Karpas-422 (cell line): ENCODE data around the gene MAP3K20. TPM values are rescaled to one million over a fixed set of nuclear protein-coding genes. Genes with fewer than 3 reads are reported as not detected.
A peak's percentile ranks its signal among the peaks of the same experiment; 100 is the strongest.
"Not testable (repeated sequence)": the region's sequence is repeated elsewhere in the genome, so short reads cannot be mapped to it uniquely, and the experiment has no call there.

ENCODE experiments used
- DNase-seq: peaks from one replicate; pipeline ENCODE4 v3.0.0-alpha.2; 2015
- H2AFZ ChIP-seq: fragments of 200-600 bp; sonication (generic); 2 replicates; pipeline ENCODE4 v1.6.1; 2014; ENCODE audit warnings: antibody characterized with exemption, low read length, mixed read lengths
- H3K27ac ChIP-seq: fragments of 200-600 bp; sonication (generic); 2 replicates; pipeline ENCODE4 v1.5.1; 2014; ENCODE audit warnings: mild to moderate bottlenecking, low read length, moderate library complexity
- H3K27me3 ChIP-seq: fragments of 200-600 bp; sonication (generic); 2 replicates; pipeline ENCODE4 v1.6.1; 2014; ENCODE audit warnings: low read length, mixed read lengths
- H3K36me3 ChIP-seq: fragments of 200-600 bp; sonication (generic); 2 replicates; pipeline ENCODE4 v1.6.1; 2014; ENCODE audit warnings: low read length, mixed read lengths; ENCODE audit not compliant: insufficient read depth
- H3K4me1 ChIP-seq: fragments of 200-600 bp; sonication (generic); 2 replicates; pipeline ENCODE4 v1.6.1; 2014; ENCODE audit warnings: mild to moderate bottlenecking, low read length, mixed read lengths
- H3K4me2 ChIP-seq: fragments of 200-600 bp; sonication (generic); 2 replicates; pipeline ENCODE4 v1.6.1; 2014; ENCODE audit warnings: low read length, low read depth, mild to moderate bottlenecking; ENCODE audit not compliant: poor library complexity, severe bottlenecking
- H3K4me3 ChIP-seq: fragments of 200-600 bp; sonication (generic); 2 replicates; pipeline ENCODE4 v1.5.1; 2014; ENCODE audit warnings: mild to moderate bottlenecking, antibody characterized with exemption, low read length, mixed read lengths
- H3K79me2 ChIP-seq: fragments of 200-600 bp; sonication (generic); 2 replicates; pipeline ENCODE4 v1.6.1; 2014; ENCODE audit warnings: mild to moderate bottlenecking, low read length, mixed read lengths
- H3K9ac ChIP-seq: fragments of 200-600 bp; sonication (generic); 2 replicates; pipeline ENCODE4 v1.6.0; 2014; ENCODE audit warnings: low read length
- H3K9me2 ChIP-seq: fragments of 200-600 bp; sonication (generic), shearing (Covaris generic); replicated peaks from 2 replicates; pipeline ENCODE4 v1.6.0; 2014; ENCODE audit warnings: mild to moderate bottlenecking, low read length, moderate library complexity; ENCODE audit not compliant: insufficient read depth
- H3K9me3 ChIP-seq: fragments of 300-700, 200-600 bp; sonication (generic); 2 replicates; pipeline ENCODE4 v1.6.1; 2014; ENCODE audit warnings: low read length, mixed read lengths
- H4K20me1 ChIP-seq: fragments of 200-600 bp; sonication (generic); 2 replicates; pipeline ENCODE4 v1.6.1; 2014; ENCODE audit warnings: mild to moderate bottlenecking, antibody characterized with exemption, low read length, low read depth; ENCODE audit not compliant: insufficient read depth
- total RNA-seq: library from RNA; depleted of rRNA; stranded (reverse); fragments of >200 nt; shearing (Covaris generic); gene quantifications from 2 replicates; pipeline ENCODE4 v1.2.3, GENCODE V29; 2014; ENCODE audit warnings: low replicate concordance

Gene MAP3K20
- total RNA-seq, 1 experiment from 2014 or later: 0.34 TPM

GRCh38 chr2:173281898-173282297 is 206.3 kb downstream of the MAP3K20 start:
- not testable (repeated sequence) for H3K4me3 ChIP-seq, H3K36me3 ChIP-seq, H3K9me3 ChIP-seq, H3K9me2 ChIP-seq, H3K4me1 ChIP-seq, H3K4me2 ChIP-seq, H2AFZ ChIP-seq, H4K20me1 ChIP-seq, DNase-seq, H3K79me2 ChIP-seq, H3K9ac ChIP-seq, H3K27me3 ChIP-seq, H3K27ac ChIP-seq

- peaks cover 3% of the 10 kb centered on the region; the same call in 1 of the 2 replicates for H3K4me1 ChIP-seq
- no peak overlapping the region for H3K4me3 ChIP-seq
- no peaks in the 10 kb centered on the region for H3K79me2 ChIP-seq
- H3K9me3 ChIP-seq: no peaks in the 10 kb centered on the region
- no peaks in the 10 kb centered on the region for H4K20me1 ChIP-seq
- H3K27me3 ChIP-seq: no peaks in the 10 kb centered on the region
- H3K27ac ChIP-seq: no peak overlapping the region
- no peaks in the 10 kb centered on the region for H3K36me3 ChIP-seq
- H3K9me2 ChIP-seq: no peaks in the 10 kb centered on the region
- no peak overlapping the region for H2AFZ ChIP-seq
- no peak overlapping the region for H3K4me2 ChIP-seq
- H3K9ac ChIP-seq: no peak overlapping the region
- DNase-seq: no peak
Measured at GRCh38 chr2:173282795-173283545, 207.3 kb downstream of the MAP3K20 start.

- no peaks in the 10 kb centered on the region for H3K36me3 ChIP-seq
- DNase-seq: peak; percentile 63
- no peaks in the 10 kb centered on the region for H3K9me3 ChIP-seq
Measured at GRCh38 chr2:173286153-173286809, 210.6 kb downstream of the MAP3K20 start.

GRCh38 chr2:173287594-173287993 is 211.9 kb downstream of the MAP3K20 start:
- H3K27me3 ChIP-seq: no peaks in the 10 kb centered on the region
- DNase-seq: no peak
- no peaks in the 10 kb centered on the region for H4K20me1 ChIP-seq
- no peaks in the 10 kb centered on the region for H3K9me2 ChIP-seq
- H3K36me3 ChIP-seq: no peaks in the 10 kb centered on the region
- no peak overlapping the region for H3K9ac ChIP-seq
- no peaks in the 10 kb centered on the region for H3K79me2 ChIP-seq
- no peak overlapping the region for H3K4me2 ChIP-seq
- H2AFZ ChIP-seq: no peak overlapping the region
- no peak overlapping the region for H3K27ac ChIP-seq
- H3K4me3 ChIP-seq: no peak overlapping the region
- H3K4me1 ChIP-seq: peaks cover 3% of the 10 kb centered on the region; the same call in 1 of the 2 replicates
- no peaks in the 10 kb centered on the region for H3K9me3 ChIP-seq

More at GRCh38 chr2:173286153-173286809, 210.6 kb downstream of the MAP3K20 start:
- peak overlapping the region; percentile 67 for H2AFZ ChIP-seq
- H3K4me3 ChIP-seq: no peak overlapping the region
- peak overlapping the region; percentile 11 for H3K4me2 ChIP-seq
- H3K79me2 ChIP-seq: no peaks in the 10 kb centered on the region
- H4K20me1 ChIP-seq: no peaks in the 10 kb centered on the region
- H3K9me2 ChIP-seq: no peaks in the 10 kb centered on the region
- no peak overlapping the region for H3K9ac ChIP-seq
- H3K27me3 ChIP-seq: no peaks in the 10 kb centered on the region
- peaks cover 3% of the 10 kb centered on the region; the same call in 1 of the 2 replicates for H3K4me1 ChIP-seq
- H3K27ac ChIP-seq: no peak overlapping the region

GRCh38 chr2:173288561-173288960 is 212.9 kb downstream of the MAP3K20 start:
- Histone ChIP-seq H3K9me3 (no peaks in the 10 kb centered on the region), H3K9me2 (no peaks in the 10 kb centered on the region), H3K9ac (no peak overlapping the region), H3K27me3 (no peaks in the 10 kb centered on the region), H3K4me3 (no peak overlapping the region), H4K20me1 (no peaks in the 10 kb centered on the region), H2AFZ (no peak overlapping the region), H3K4me1 (peaks cover 3% of the 10 kb centered on the region; the same call in 1 of the 2 replicates), H3K79me2 (no peaks in the 10 kb centered on the region), H3K36me3 (no peaks in the 10 kb centered on the region), H3K4me2 (no peak overlapping the region), H3K27ac (no peak overlapping the region)
- no peak for DNase-seq

DNA sequence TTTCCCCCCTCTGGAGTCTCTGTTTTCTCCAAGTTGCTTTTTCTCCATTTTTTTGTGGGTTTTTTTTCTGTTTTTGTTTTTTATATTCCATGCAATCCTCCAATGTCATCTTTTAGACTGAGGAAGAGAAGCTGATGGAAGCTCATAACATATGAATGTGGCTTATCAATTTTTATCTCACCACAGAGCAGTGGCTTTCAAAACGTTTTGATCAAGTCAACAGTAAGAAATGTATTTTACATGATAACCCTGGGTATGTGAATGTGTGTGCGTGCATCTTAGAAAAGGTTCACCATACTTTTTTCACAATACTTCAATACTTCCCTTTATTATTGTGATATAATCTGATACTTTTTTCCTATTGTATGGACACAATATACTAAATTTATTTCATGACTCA is 214.4 kb downstream of the MAP3K20 start:
- peaks cover 3% of the 10 kb centered on the region; the same call in 1 of the 2 replicates for H3K4me1 ChIP-seq
- no peaks in the 10 kb centered on the region for H3K27me3 ChIP-seq
- no peaks in the 10 kb centered on the region for H3K79me2 ChIP-seq
- H3K4me2 ChIP-seq: no peak overlapping the region
- no peak overlapping the region for H3K27ac ChIP-seq
- H3K9ac ChIP-seq: no peak overlapping the region
- no peaks in the 10 kb centered on the region for H3K36me3 ChIP-seq
- no peak overlapping the region for H3K4me3 ChIP-seq
- no peak for DNase-seq
- H3K9me3 ChIP-seq: no peaks in the 10 kb centered on the region
- no peak overlapping the region for H2AFZ ChIP-seq
- H4K20me1 ChIP-seq: no peaks in the 10 kb centered on the region
- H3K9me2 ChIP-seq: no peaks in the 10 kb centered on the region

DNA sequence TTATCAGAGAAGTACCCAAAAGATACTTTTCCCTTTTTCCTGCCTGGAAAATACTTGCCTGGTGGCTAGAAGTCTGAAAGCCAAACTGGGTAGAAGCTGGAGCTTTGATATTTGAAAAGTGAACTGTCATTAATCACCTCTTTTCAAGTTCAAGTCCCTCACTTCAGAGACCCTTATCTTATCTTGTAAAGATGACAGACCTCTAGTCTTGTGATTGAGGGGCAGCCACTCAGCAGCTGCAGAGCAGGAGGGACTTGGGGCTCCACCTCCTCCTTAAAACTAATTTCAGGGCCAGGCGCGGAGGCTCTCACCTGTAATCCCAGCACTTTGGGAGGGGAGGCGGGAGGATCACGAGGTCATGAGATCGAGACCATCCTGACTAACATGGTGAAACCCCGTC is 214.9 kb downstream of the MAP3K20 start:
- Histone ChIP-seq H3K9me3 (no peaks in the 10 kb centered on the region), H3K4me2 (no peak overlapping the region), H3K4me1 (peaks cover 3% of the 10 kb centered on the region; the same call in 1 of the 2 replicates), H2AFZ (no peak overlapping the region), H3K27ac (no peak overlapping the region), H3K79me2 (no peaks in the 10 kb centered on the region), H3K27me3 (no peaks in the 10 kb centered on the region), H4K20me1 (no peaks in the 10 kb centered on the region), H3K4me3 (no peak overlapping the region), H3K9me2 (no peaks in the 10 kb centered on the region), H3K9ac (no peak overlapping the region), H3K36me3 (no peaks in the 10 kb centered on the region)
- DNase-seq: no peak

DNA sequence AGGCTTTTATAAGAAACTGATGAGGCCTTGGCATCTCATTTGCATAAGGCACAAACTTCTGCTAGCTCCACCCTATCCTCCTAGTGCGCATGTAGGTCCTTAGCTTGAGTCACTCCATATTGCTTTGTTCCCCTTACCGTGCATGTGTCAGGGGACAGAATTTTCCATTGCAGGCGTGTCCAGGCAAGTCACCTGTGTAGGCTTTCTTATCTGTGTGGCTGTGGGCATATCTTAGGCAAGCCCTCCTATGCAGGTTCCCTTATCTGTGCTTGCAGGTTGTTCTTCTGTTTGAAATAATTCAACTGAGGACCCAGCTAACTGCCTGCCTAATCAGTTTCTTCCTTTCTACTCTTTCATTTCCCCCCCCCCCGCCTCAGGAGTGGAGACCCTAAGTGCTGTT is 215.8 kb downstream of the MAP3K20 start:
- Histone ChIP-seq H3K36me3 (no peaks in the 10 kb centered on the region), H3K79me2 (no peaks in the 10 kb centered on the region), H3K4me3 (no peak overlapping the region), H3K9me2 (no peaks in the 10 kb centered on the region), H3K4me1 (peaks cover 2% of the 10 kb centered on the region; the same call in 1 of the 2 replicates), H3K27ac (no peak overlapping the region), H3K9me3 (no peaks in the 10 kb centered on the region), H3K4me2 (no peak overlapping the region), H3K27me3 (no peaks in the 10 kb centered on the region), H2AFZ (no peak overlapping the region), H4K20me1 (no peaks in the 10 kb centered on the region), H3K9ac (no peak overlapping the region)
- no peak for DNase-seq
